ENCODE data around the gene HMGCS1.
"Not testable (repeated sequence)": the region's sequence is repeated elsewhere in the genome, so short reads cannot be mapped to it uniquely, and the experiment has no call there.

HMGCS1 gene

GRCh38 chr5:43275391-43275790, 37.8 kb downstream of the HMGCS1 start:
- no peaks in the 10 kb centered on the region for H3K4me1 ChIP-seq (ENCODE audit: control insufficient read depth, insufficient read depth, low read length)
- no peak overlapping the region for H3K4me3 ChIP-seq (ENCODE audit: low read depth, low read length)
- no peak overlapping the region for H3K27ac ChIP-seq (ENCODE audit: low read depth, low read length)
- no peaks in the 10 kb centered on the region for H3K9me3 ChIP-seq (ENCODE audit: control insufficient read depth, insufficient read depth, low read depth, low read length)
- H3K36me3 ChIP-seq (ENCODE audit: control insufficient read depth, insufficient read depth, low read length): no peaks in the 10 kb centered on the region
- no peak overlapping the region for H3K9ac ChIP-seq (ENCODE audit: low read length)
- H3K27me3 ChIP-seq (ENCODE audit: control insufficient read depth, insufficient read depth, low read length): no peaks in the 10 kb centered on the region

- H3K4me3 ChIP-seq (ENCODE audit: low read depth, low read length): no peak overlapping the region
- no peaks in the 10 kb centered on the region for H3K27me3 ChIP-seq (ENCODE audit: control insufficient read depth, insufficient read depth, low read length)
- H3K27ac ChIP-seq (ENCODE audit: low read depth, low read length): no peak overlapping the region
- H3K4me1 ChIP-seq (ENCODE audit: control insufficient read depth, insufficient read depth, low read length): no peaks in the 10 kb centered on the region
- no peaks in the 10 kb centered on the region for H3K9me3 ChIP-seq (ENCODE audit: control insufficient read depth, insufficient read depth, low read depth, low read length)
- no peak overlapping the region for H3K9ac ChIP-seq (ENCODE audit: low read length)
- no peaks in the 10 kb centered on the region for H3K36me3 ChIP-seq (ENCODE audit: control insufficient read depth, insufficient read depth, low read length)
Observed at GRCh38 chr5:43274435-43275114, 38.6 kb downstream of the HMGCS1 start.

- H3K4me1 ChIP-seq (ENCODE audit: control insufficient read depth, insufficient read depth, low read length): no peaks in the 10 kb centered on the region
- no peaks in the 10 kb centered on the region for H3K27me3 ChIP-seq (ENCODE audit: control insufficient read depth, insufficient read depth, low read length)
- no peak overlapping the region for H3K4me3 ChIP-seq (ENCODE audit: low read depth, low read length)
- H3K27ac ChIP-seq (ENCODE audit: low read depth, low read length): no peak overlapping the region
- H3K9me3 ChIP-seq (ENCODE audit: control insufficient read depth, insufficient read depth, low read depth, low read length): no peaks in the 10 kb centered on the region
- no peak overlapping the region for H3K9ac ChIP-seq (ENCODE audit: low read length)
- H3K36me3 ChIP-seq (ENCODE audit: control insufficient read depth, insufficient read depth, low read length): no peaks in the 10 kb centered on the region
Observed at GRCh38 chr5:43273552-43273951, 39.7 kb downstream of the HMGCS1 start.

GRCh38 chr5:43270645-43271044, 42.6 kb downstream of the HMGCS1 start:
- Histone ChIP-seq H3K9ac (ENCODE audit: low read length) (no peak overlapping the region), H3K9me3 (ENCODE audit: control insufficient read depth, insufficient read depth, low read depth, low read length) (peaks cover 10% of the 10 kb centered on the region; the same call in 1 of the 2 replicates), H3K4me3 (ENCODE audit: low read depth, low read length) (no peak overlapping the region), H3K4me1 (ENCODE audit: control insufficient read depth, insufficient read depth, low read length) (no peaks in the 10 kb centered on the region), H3K27ac (ENCODE audit: low read depth, low read length) (no peak overlapping the region), H3K27me3 (ENCODE audit: control insufficient read depth, insufficient read depth, low read length) (no peaks in the 10 kb centered on the region), H3K36me3 (ENCODE audit: control insufficient read depth, insufficient read depth, low read length) (no peaks in the 10 kb centered on the region)

- no peaks in the 10 kb centered on the region for H3K36me3 ChIP-seq (ENCODE audit: control insufficient read depth, insufficient read depth, low read length)
- no peaks in the 10 kb centered on the region for H3K27me3 ChIP-seq (ENCODE audit: control insufficient read depth, insufficient read depth, low read length)
- no peak overlapping the region for H3K9ac ChIP-seq (ENCODE audit: low read length)
- no peak overlapping the region for H3K27ac ChIP-seq (ENCODE audit: low read depth, low read length)
- no peaks in the 10 kb centered on the region for H3K4me1 ChIP-seq (ENCODE audit: control insufficient read depth, insufficient read depth, low read length)
- no peak overlapping the region for H3K4me3 ChIP-seq (ENCODE audit: low read depth, low read length)
- H3K9me3 ChIP-seq (ENCODE audit: control insufficient read depth, insufficient read depth, low read depth, low read length): peaks cover 10% of the 10 kb centered on the region; the same call in 1 of the 2 replicates
Observed at GRCh38 chr5:43268188-43268820, 44.9 kb downstream of the HMGCS1 start.

GRCh38 chr5:43262269-43262668, 50.9 kb downstream of the HMGCS1 start:
- not testable (repeated sequence) for H3K4me3 ChIP-seq (ENCODE audit: low read depth, low read length); H3K9me3 ChIP-seq (ENCODE audit: control insufficient read depth, insufficient read depth, low read depth, low read length); H3K27ac ChIP-seq (ENCODE audit: low read depth, low read length); H3K9ac ChIP-seq (ENCODE audit: low read length); H3K36me3 ChIP-seq (ENCODE audit: control insufficient read depth, insufficient read depth, low read length); H3K4me1 ChIP-seq (ENCODE audit: control insufficient read depth, insufficient read depth, low read length); H3K27me3 ChIP-seq (ENCODE audit: control insufficient read depth, insufficient read depth, low read length)

GRCh38 chr5:43258116-43258515, 55.1 kb downstream of the HMGCS1 start:
- H3K27ac ChIP-seq (ENCODE audit: low read depth, low read length): no peak overlapping the region
- H3K27me3 ChIP-seq (ENCODE audit: control insufficient read depth, insufficient read depth, low read length): no peaks in the 10 kb centered on the region
- no peaks in the 10 kb centered on the region for H3K36me3 ChIP-seq (ENCODE audit: control insufficient read depth, insufficient read depth, low read length)
- H3K4me1 ChIP-seq (ENCODE audit: control insufficient read depth, insufficient read depth, low read length): no peaks in the 10 kb centered on the region
- no peak overlapping the region for H3K9ac ChIP-seq (ENCODE audit: low read length)
- H3K9me3 ChIP-seq (ENCODE audit: control insufficient read depth, insufficient read depth, low read depth, low read length): no peaks in the 10 kb centered on the region
- no peak overlapping the region for H3K4me3 ChIP-seq (ENCODE audit: low read depth, low read length)

GRCh38 chr5:43256261-43256966, 56.8 kb downstream of the HMGCS1 start:
- no peaks in the 10 kb centered on the region for H3K27me3 ChIP-seq (ENCODE audit: control insufficient read depth, insufficient read depth, low read length)

GRCh38 chr5:43255704-43256103, 57.5 kb downstream of the HMGCS1 start:
- H3K4me1 ChIP-seq (ENCODE audit: control insufficient read depth, insufficient read depth, low read length): no peaks in the 10 kb centered on the region

More at GRCh38 chr5:43256261-43256966, 56.8 kb downstream of the HMGCS1 start:
- H3K27ac ChIP-seq (ENCODE audit: low read depth, low read length): no peak overlapping the region
- H3K9me3 ChIP-seq (ENCODE audit: control insufficient read depth, insufficient read depth, low read depth, low read length): no peaks in the 10 kb centered on the region
- H3K36me3 ChIP-seq (ENCODE audit: control insufficient read depth, insufficient read depth, low read length): no peaks in the 10 kb centered on the region
- H3K4me1 ChIP-seq (ENCODE audit: control insufficient read depth, insufficient read depth, low read length): no peaks in the 10 kb centered on the region
- H3K9ac ChIP-seq (ENCODE audit: low read length): no peak overlapping the region
- no peak overlapping the region for H3K4me3 ChIP-seq (ENCODE audit: low read depth, low read length)

GRCh38 chr5:43251754-43252153, 61.5 kb downstream of the HMGCS1 start:
- Histone ChIP-seq H3K36me3 (ENCODE audit: control insufficient read depth, insufficient read depth, low read length) (no peaks in the 10 kb centered on the region), H3K27me3 (ENCODE audit: control insufficient read depth, insufficient read depth, low read length) (no peaks in the 10 kb centered on the region), H3K9me3 (ENCODE audit: control insufficient read depth, insufficient read depth, low read depth, low read length) (no peaks in the 10 kb centered on the region), H3K4me3 (ENCODE audit: low read depth, low read length) (no peak overlapping the region), H3K27ac (ENCODE audit: low read depth, low read length) (no peak overlapping the region), H3K4me1 (ENCODE audit: control insufficient read depth, insufficient read depth, low read length) (no peaks in the 10 kb centered on the region), H3K9ac (ENCODE audit: low read length) (no peak overlapping the region)

More at GRCh38 chr5:43255704-43256103, 57.5 kb downstream of the HMGCS1 start:
- Histone ChIP-seq H3K27ac (ENCODE audit: low read depth, low read length) (no peak overlapping the region), H3K27me3 (ENCODE audit: control insufficient read depth, insufficient read depth, low read length) (no peaks in the 10 kb centered on the region), H3K9ac (ENCODE audit: low read length) (no peak overlapping the region), H3K9me3 (ENCODE audit: control insufficient read depth, insufficient read depth, low read depth, low read length) (no peaks in the 10 kb centered on the region), H3K36me3 (ENCODE audit: control insufficient read depth, insufficient read depth, low read length) (no peaks in the 10 kb centered on the region), H3K4me3 (ENCODE audit: low read depth, low read length) (no peak overlapping the region)

GRCh38 chr5:43245724-43246385, 67.4 kb downstream of the HMGCS1 start:
- Histone ChIP-seq H3K4me3 (ENCODE audit: low read depth, low read length) (no peak overlapping the region), H3K9me3 (ENCODE audit: control insufficient read depth, insufficient read depth, low read depth, low read length) (no peaks in the 10 kb centered on the region), H3K9ac (ENCODE audit: low read length) (no peak overlapping the region), H3K4me1 (ENCODE audit: control insufficient read depth, insufficient read depth, low read length) (no peaks in the 10 kb centered on the region), H3K27ac (ENCODE audit: low read depth, low read length) (no peak overlapping the region), H3K36me3 (ENCODE audit: control insufficient read depth, insufficient read depth, low read length) (no peaks in the 10 kb centered on the region), H3K27me3 (ENCODE audit: control insufficient read depth, insufficient read depth, low read length) (no peaks in the 10 kb centered on the region)

Data from HUES6 (cell line).